LNCAP (cell line): ENCODE results near the gene YAP1.

Experiments used
- CTCF ChIP-seq: fragments of 450-650 bp; IDR thresholded peaks from 2 replicates; pipeline ENCODE4 v1.5.1; 2017; ENCODE audit warnings: mild to moderate bottlenecking

Gene YAP1

GRCh38 chr11:102079625-102080024 is 30.6 kb upstream of the YAP1 start:
- no peak for TF ChIP-seq CTCF

- TF ChIP-seq CTCF: no peak
These were observed 28.9 kb upstream of the YAP1 start for GRCh38 chr11:102081313-102081712.

- no peak for TF ChIP-seq CTCF
These were observed 24.2 kb upstream of the YAP1 start for GRCh38 chr11:102085864-102086551.

- TF ChIP-seq CTCF: no peak
These were observed 13.1 kb upstream of the YAP1 start for GRCh38 chr11:102097186-102097585.

GRCh38 chr11:102099755-102100154 is 10.5 kb upstream of the YAP1 start:
- TF ChIP-seq CTCF: no peak

- TF ChIP-seq CTCF: no peak
These were observed 1.4 kb upstream of the YAP1 start for GRCh38 chr11:102108734-102109440.

- TF ChIP-seq CTCF: no peak
These were observed 439 bp downstream of the YAP1 start for GRCh38 chr11:102110761-102111010.
